ENCODE measurements around the gene FOXJ3.

The FOXJ3 gene

GRCh38 chr1:42183957-42184268 is 151.1 kb downstream of the FOXJ3 start:
- no peak for TF ChIP-seq CTCF (conservative IDR thresholded peaks at IDR 0.05; ENCODE audit: control insufficient read depth, insufficient read depth, low read depth, low read length)
- H3K4me3 ChIP-seq (ENCODE audit: control insufficient read depth, low read depth, low read length), result no peak overlapping the region
- DNase-seq (ENCODE audit: low read depth), result no peak

GRCh38 chr1:42183210-42183956 is 151.7 kb downstream of the FOXJ3 start:
- TF ChIP-seq CTCF (conservative IDR thresholded peaks at IDR 0.05; ENCODE audit: control insufficient read depth, insufficient read depth, low read depth, low read length), result no peak
- no peak overlapping the region for H3K4me3 ChIP-seq (ENCODE audit: control insufficient read depth, low read depth, low read length)
- no peak for DNase-seq (ENCODE audit: low read depth)

GRCh38 chr1:42181687-42182086 is 153.3 kb downstream of the FOXJ3 start:
- no peak for DNase-seq (ENCODE audit: low read depth)
- no peak overlapping the region for H3K4me3 ChIP-seq (ENCODE audit: control insufficient read depth, low read depth, low read length)
- TF ChIP-seq CTCF (conservative IDR thresholded peaks at IDR 0.05; ENCODE audit: control insufficient read depth, insufficient read depth, low read depth, low read length), result no peak

- DNase-seq (ENCODE audit: low read depth), result no peak
- H3K4me3 ChIP-seq (ENCODE audit: control insufficient read depth, low read depth, low read length), result no peak overlapping the region
- no peak for TF ChIP-seq CTCF (conservative IDR thresholded peaks at IDR 0.05; ENCODE audit: control insufficient read depth, insufficient read depth, low read depth, low read length)
Measured at GRCh38 chr1:42179900-42180329, 155.1 kb downstream of the FOXJ3 start.

GRCh38 chr1:42179275-42179674 is 155.8 kb downstream of the FOXJ3 start:
- no peak for TF ChIP-seq CTCF (conservative IDR thresholded peaks at IDR 0.05; ENCODE audit: control insufficient read depth, insufficient read depth, low read depth, low read length)

GRCh38 chr1:42178249-42178648 is 156.8 kb downstream of the FOXJ3 start:
- H3K4me3 ChIP-seq (ENCODE audit: control insufficient read depth, low read depth, low read length), result no peak overlapping the region
- no peak for TF ChIP-seq CTCF (conservative IDR thresholded peaks at IDR 0.05; ENCODE audit: control insufficient read depth, insufficient read depth, low read depth, low read length)
- no peak for DNase-seq (ENCODE audit: low read depth)

More at GRCh38 chr1:42179275-42179674, 155.8 kb downstream of the FOXJ3 start:
- no peak overlapping the region for H3K4me3 ChIP-seq (ENCODE audit: control insufficient read depth, low read depth, low read length)
- peak; percentile 55 for DNase-seq (ENCODE audit: low read depth)

Measured in fibroblast of mammary gland (primary cell).